Astrocyte (in vitro differentiated cells and primary cell): ENCODE measurements around the gene PALLD. TPM values are rescaled to one million over a fixed set of nuclear protein-coding genes. Genes with fewer than 3 reads are reported as not detected.

ENCODE experiments used
- DNase-seq: peaks from one replicate; pipeline ENCODE4 v3.0.0-alpha.2; 2010; ENCODE audit warnings: low read depth
- FAIRE-seq: peaks from 2 replicates; lab custom pipeline; 2011; peaks lifted over from hg19 to GRCh38; lab: Jason Lieb, UNC
- H2AFZ ChIP-seq: 2 replicates; pipeline ENCODE4 v1.6.0; 2012; ENCODE audit warnings: low read depth, low read length, inconsistent platforms
- H3K27ac ChIP-seq: 2 replicates; pipeline ENCODE4 v1.5.1; 2011; ENCODE audit warnings: low read depth, low read length, inconsistent platforms
- H3K27me3 ChIP-seq: 2 replicates; pipeline ENCODE4 v1.6.0; 2011; ENCODE audit warnings: low read length, inconsistent platforms; ENCODE audit not compliant: insufficient read depth
- H3K36me3 ChIP-seq: 2 replicates; pipeline ENCODE4 v1.5.1; 2011; ENCODE audit warnings: low read length, inconsistent platforms; ENCODE audit not compliant: insufficient read depth
- H3K4me1 ChIP-seq: 2 replicates; pipeline ENCODE4 v1.5.1; 2011; ENCODE audit warnings: low read length, inconsistent platforms; ENCODE audit not compliant: insufficient read depth
- H3K4me2 ChIP-seq: 2 replicates; pipeline ENCODE4 v1.6.0; 2012; ENCODE audit warnings: low read length, inconsistent platforms
- H3K4me3 ChIP-seq: 2 replicates; pipeline ENCODE4 v1.5.1; 2011; ENCODE audit warnings: low read depth, mild to moderate bottlenecking, low read length, inconsistent platforms; ENCODE audit not compliant: insufficient read depth
- H3K79me2 ChIP-seq: 2 replicates; pipeline ENCODE4 v1.6.0; 2012; ENCODE audit warnings: mild to moderate bottlenecking, low read length, inconsistent platforms; ENCODE audit not compliant: insufficient read depth
- H3K9ac ChIP-seq: 2 replicates; pipeline ENCODE4 v1.6.0; 2012; ENCODE audit warnings: mild to moderate bottlenecking, low read length, inconsistent platforms
- H3K9me3 ChIP-seq: 2 replicates; pipeline ENCODE4 v1.5.1; 2012; ENCODE audit warnings: low read depth, mild to moderate bottlenecking, low read length, inconsistent platforms; ENCODE audit not compliant: insufficient read depth
- H4K20me1 ChIP-seq: 2 replicates; pipeline ENCODE4 v1.6.0; 2012; ENCODE audit warnings: low read length, inconsistent platforms; ENCODE audit not compliant: insufficient read depth
- H3K27ac Mint-ChIP-seq: one replicate; pipeline ENCODE4 v1.8.0; 2021; ENCODE audit warnings: mild to moderate bottlenecking, mixed read lengths; ENCODE audit not compliant: unreplicated experiment
- H3K27me3 Mint-ChIP-seq: one replicate; pipeline ENCODE4 v1.8.0; 2021; ENCODE audit warnings: low read depth, mixed read lengths; ENCODE audit not compliant: unreplicated experiment
- H3K36me3 Mint-ChIP-seq: one replicate; pipeline ENCODE4 v1.8.0; 2021; ENCODE audit warnings: low read depth, mixed read lengths; ENCODE audit not compliant: unreplicated experiment
- H3K4me1 Mint-ChIP-seq: one replicate; pipeline ENCODE4 v1.8.0; 2021; ENCODE audit warnings: low read depth, mixed read lengths; ENCODE audit not compliant: unreplicated experiment
- H3K4me3 Mint-ChIP-seq: one replicate; pipeline ENCODE4 v1.8.0; 2021; ENCODE audit warnings: mild to moderate bottlenecking, moderate library complexity, mixed read lengths; ENCODE audit not compliant: unreplicated experiment
- H3K9me3 Mint-ChIP-seq: one replicate; pipeline ENCODE4 v1.8.0; 2021; ENCODE audit warnings: mild to moderate bottlenecking, mixed read lengths; ENCODE audit not compliant: unreplicated experiment
- EZH2 ChIP-seq: IDR thresholded peaks from 2 replicates; pipeline ENCODE4 v1.6.1; 2012; ENCODE audit warnings: mild to moderate bottlenecking, low read length, inconsistent platforms; ENCODE audit not compliant: insufficient read depth
- total RNA-seq: library from RNA; stranded (reverse); gene quantifications from 2 replicates; pipeline ENCODE4 v1.2.1, GENCODE V29; 2021
- TF ChIP-seq, protein P1 (sequence below): IDR thresholded peaks from 2 replicates; pipeline ENCODE4 v1.5.1; 2011; ENCODE audit warnings: low read depth, mild to moderate bottlenecking, inconsistent platforms, low read length, moderate library complexity; ENCODE audit not compliant: insufficient read depth

PALLD gene
- total RNA-seq, 1 donor from 2014 or later: 498 TPM

DNA sequence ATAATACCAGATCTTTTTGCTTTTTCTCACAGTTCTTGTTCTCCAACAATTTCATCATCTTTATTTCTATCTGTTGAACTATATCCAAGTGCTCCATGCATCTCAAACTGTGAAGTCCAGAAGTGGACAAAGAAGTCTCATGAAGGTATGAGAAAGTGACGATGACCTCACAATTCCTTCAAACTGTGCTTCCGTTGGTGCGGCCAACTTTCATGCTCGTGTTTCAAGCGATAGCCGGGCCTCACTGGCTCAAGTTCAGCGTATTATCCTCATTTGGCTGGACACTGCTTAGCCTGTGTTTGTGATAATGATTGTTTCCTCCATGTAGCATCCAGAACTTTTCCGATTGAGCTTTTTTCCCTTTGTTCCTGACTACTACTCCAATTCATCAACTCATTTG lies 143.1 kb downstream of the PALLD start:
- Histone ChIP-seq H3K36me3 (no peaks in the 10 kb centered on the region), H4K20me1 (peaks cover 11% of the 10 kb centered on the region), H3K9me3 (no peaks in the 10 kb centered on the region), H3K79me2 (peaks cover 85% of the 10 kb centered on the region), H3K4me1 (peaks cover 49% of the 10 kb centered on the region), H3K4me2 (no peak overlapping the region), H3K27me3 (no peaks in the 10 kb centered on the region), H3K27ac (no peak overlapping the region), H3K9ac (no peak overlapping the region), H2AFZ (no peak overlapping the region), H3K4me3 (no peak overlapping the region)
- H3K36me3 Mint-ChIP-seq: peaks cover 22% of the 10 kb centered on the region
- H3K27ac Mint-ChIP-seq: peak overlapping the region; percentile 95
- TF ChIP-seq, protein P1, sequence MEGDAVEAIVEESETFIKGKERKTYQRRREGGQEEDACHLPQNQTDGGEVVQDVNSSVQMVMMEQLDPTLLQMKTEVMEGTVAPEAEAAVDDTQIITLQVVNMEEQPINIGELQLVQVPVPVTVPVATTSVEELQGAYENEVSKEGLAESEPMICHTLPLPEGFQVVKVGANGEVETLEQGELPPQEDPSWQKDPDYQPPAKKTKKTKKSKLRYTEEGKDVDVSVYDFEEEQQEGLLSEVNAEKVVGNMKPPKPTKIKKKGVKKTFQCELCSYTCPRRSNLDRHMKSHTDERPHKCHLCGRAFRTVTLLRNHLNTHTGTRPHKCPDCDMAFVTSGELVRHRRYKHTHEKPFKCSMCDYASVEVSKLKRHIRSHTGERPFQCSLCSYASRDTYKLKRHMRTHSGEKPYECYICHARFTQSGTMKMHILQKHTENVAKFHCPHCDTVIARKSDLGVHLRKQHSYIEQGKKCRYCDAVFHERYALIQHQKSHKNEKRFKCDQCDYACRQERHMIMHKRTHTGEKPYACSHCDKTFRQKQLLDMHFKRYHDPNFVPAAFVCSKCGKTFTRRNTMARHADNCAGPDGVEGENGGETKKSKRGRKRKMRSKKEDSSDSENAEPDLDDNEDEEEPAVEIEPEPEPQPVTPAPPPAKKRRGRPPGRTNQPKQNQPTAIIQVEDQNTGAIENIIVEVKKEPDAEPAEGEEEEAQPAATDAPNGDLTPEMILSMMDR: no peak
- TF ChIP-seq EZH2: no peak
- H3K27me3 Mint-ChIP-seq: no peaks in the 10 kb centered on the region
- no peaks in the 10 kb centered on the region for H3K9me3 Mint-ChIP-seq
- H3K4me3 Mint-ChIP-seq: peak overlapping the region; percentile 5
- H3K4me1 Mint-ChIP-seq: peaks cover 91% of the 10 kb centered on the region
- DNase-seq (no peak), FAIRE-seq (no peak)

GRCh38 chr4:168641811-168642140 lies 144.9 kb downstream of the PALLD start:
- peaks cover 38% of the 10 kb centered on the region for H3K4me1 ChIP-seq
- Mint-ChIP-seq H3K36me3 (peaks cover 31% of the 10 kb centered on the region), H3K27ac (peak overlapping the region; percentile 95), H3K4me1 (peaks cover 88% of the 10 kb centered on the region), H3K27me3 (no peaks in the 10 kb centered on the region), H3K4me3 (peak overlapping the region; percentile 42), H3K9me3 (no peaks in the 10 kb centered on the region)
- DNase-seq: no peak
- peaks cover 22% of the 10 kb centered on the region for H4K20me1 ChIP-seq
- H3K4me3 ChIP-seq: no peak overlapping the region
- no peak overlapping the region for H3K27ac ChIP-seq
- H3K9me3 ChIP-seq: no peaks in the 10 kb centered on the region
- no peak overlapping the region for H2AFZ ChIP-seq
- H3K79me2 ChIP-seq: peaks cover 91% of the 10 kb centered on the region
- TF ChIP-seq EZH2: no peak
- FAIRE-seq: no peak
- H3K9ac ChIP-seq: no peak overlapping the region
- no peaks in the 10 kb centered on the region for H3K27me3 ChIP-seq
- H3K36me3 ChIP-seq: no peaks in the 10 kb centered on the region
- no peak overlapping the region for H3K4me2 ChIP-seq

- FAIRE-seq (no peak), DNase-seq (no peak)
- Histone ChIP-seq H3K9me3 (no peaks in the 10 kb centered on the region), H2AFZ (no peak overlapping the region), H3K9ac (peak overlapping the region; percentile 42), H3K27ac (peak overlapping the region; percentile 20), H4K20me1 (peaks cover 22% of the 10 kb centered on the region), H3K27me3 (no peaks in the 10 kb centered on the region), H3K36me3 (no peaks in the 10 kb centered on the region), H3K79me2 (peaks cover 94% of the 10 kb centered on the region), H3K4me3 (no peak overlapping the region), H3K4me2 (peak overlapping the region; percentile 70), H3K4me1 (peaks cover 30% of the 10 kb centered on the region)
- H3K36me3 Mint-ChIP-seq: peaks cover 34% of the 10 kb centered on the region
- no peaks in the 10 kb centered on the region for H3K27me3 Mint-ChIP-seq
- TF ChIP-seq EZH2: no peak
- TF ChIP-seq, protein P1: no peak
- no peaks in the 10 kb centered on the region for H3K9me3 Mint-ChIP-seq
- no peak overlapping the region for H3K4me3 Mint-ChIP-seq
- H3K27ac Mint-ChIP-seq: peak overlapping the region; percentile 41
- H3K4me1 Mint-ChIP-seq: peaks cover 87% of the 10 kb centered on the region
These were observed 145.7 kb downstream of the PALLD start for GRCh38 chr4:168642591-168642990.
